ENCODE data around the gene PPP1R14C. TPM values are rescaled to one million over a fixed set of nuclear protein-coding genes. Genes with fewer than 3 reads are reported as not detected.

The PPP1R14C gene
- total and polyA plus RNA-seq, 2 donors (not counting 3 experiments of a cell fraction or from before 2014, with no cell fraction given) = not detected

DNA sequence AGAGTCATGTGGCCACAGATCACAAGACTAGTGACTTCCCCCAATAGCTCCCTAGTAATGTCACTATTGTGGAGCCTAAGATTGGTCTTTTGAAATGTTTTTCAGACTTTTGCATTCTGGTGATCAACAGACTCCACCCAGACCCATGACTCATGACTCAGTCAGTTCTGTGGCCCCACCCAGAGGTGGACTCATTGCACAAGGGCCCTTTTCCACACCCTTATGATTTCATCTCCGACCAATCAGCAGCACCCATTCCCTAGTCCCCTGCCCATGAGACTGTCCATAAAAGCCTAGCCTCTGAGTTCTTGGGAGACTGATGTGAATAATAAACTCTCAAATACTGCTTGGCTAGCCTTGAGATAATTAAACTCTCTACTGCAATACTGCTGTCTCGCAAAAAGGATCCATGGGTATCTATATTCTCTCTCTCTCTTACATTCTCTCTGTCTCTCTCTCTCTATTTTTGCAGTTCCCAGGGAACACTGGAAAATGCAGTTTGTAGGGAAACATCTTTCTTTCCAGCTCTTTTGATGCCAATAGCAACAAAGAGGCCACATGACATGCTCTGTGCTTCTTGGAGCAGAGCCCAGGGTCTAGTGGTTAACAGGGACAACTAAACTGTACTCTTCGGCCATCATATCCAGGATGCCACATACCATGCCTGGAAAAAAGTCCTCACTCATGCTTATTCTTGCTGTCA, 154.6 kb downstream of the PPP1R14C start:
- no peak overlapping the region for H3K4me3 ChIP-seq (replicated peaks in 1 of 3; ENCODE audit: insufficient read depth in 1 of 3, low read depth in 1 of 3, low read length in 3 of 3)
- ChIA-PET POLR2A (no interaction called here), CTCF (interaction anchor here (1.3 kb wide), 1 partner anchor 37 kb away, joined by 4 read pairs; no protein-coding TSS in a partner anchor)
- H3K9ac ChIP-seq (replicated peaks; ENCODE audit: extremely low read depth, insufficient read depth, low read length) = no peak overlapping the region
- no peaks in the 10 kb centered on the region for H4K20me1 ChIP-seq (replicated peaks; ENCODE audit: control insufficient read depth, extremely low read depth, insufficient read depth, low read length)
- no peaks in the 10 kb centered on the region for H3K9me1 ChIP-seq (replicated peaks; ENCODE audit: control insufficient read depth, extremely low read depth, insufficient read depth, low read length)
- no peak for DNase-seq (ENCODE audit: low read depth, low spot score)
- H3K79me2 ChIP-seq (ENCODE audit: control insufficient read depth, insufficient read depth, low read length) = no peaks in the 10 kb centered on the region
- H3K9me3 ChIP-seq (replicated peaks; ENCODE audit: control insufficient read depth, insufficient read depth, low read length) = no peaks in the 10 kb centered on the region
- no peak for TF ChIP-seq FOS (IDR thresholded peaks at IDR 0.05; ENCODE audit: borderline replicate concordance, insufficient read depth, low read length)
- no peak for TF ChIP-seq GATA2 (IDR thresholded peaks at IDR 0.05; ENCODE audit: insufficient read depth, insufficient read length, low read depth, low read length)
- TF ChIP-seq, protein P1, sequence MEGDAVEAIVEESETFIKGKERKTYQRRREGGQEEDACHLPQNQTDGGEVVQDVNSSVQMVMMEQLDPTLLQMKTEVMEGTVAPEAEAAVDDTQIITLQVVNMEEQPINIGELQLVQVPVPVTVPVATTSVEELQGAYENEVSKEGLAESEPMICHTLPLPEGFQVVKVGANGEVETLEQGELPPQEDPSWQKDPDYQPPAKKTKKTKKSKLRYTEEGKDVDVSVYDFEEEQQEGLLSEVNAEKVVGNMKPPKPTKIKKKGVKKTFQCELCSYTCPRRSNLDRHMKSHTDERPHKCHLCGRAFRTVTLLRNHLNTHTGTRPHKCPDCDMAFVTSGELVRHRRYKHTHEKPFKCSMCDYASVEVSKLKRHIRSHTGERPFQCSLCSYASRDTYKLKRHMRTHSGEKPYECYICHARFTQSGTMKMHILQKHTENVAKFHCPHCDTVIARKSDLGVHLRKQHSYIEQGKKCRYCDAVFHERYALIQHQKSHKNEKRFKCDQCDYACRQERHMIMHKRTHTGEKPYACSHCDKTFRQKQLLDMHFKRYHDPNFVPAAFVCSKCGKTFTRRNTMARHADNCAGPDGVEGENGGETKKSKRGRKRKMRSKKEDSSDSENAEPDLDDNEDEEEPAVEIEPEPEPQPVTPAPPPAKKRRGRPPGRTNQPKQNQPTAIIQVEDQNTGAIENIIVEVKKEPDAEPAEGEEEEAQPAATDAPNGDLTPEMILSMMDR (IDR thresholded peaks at IDR 0.05; ENCODE audit: extremely low read depth in 1 of 2, insufficient read depth in 1 of 2, low read depth in 1 of 2, low read length in 2 of 2) = no peak
- TF ChIP-seq EZH2 (IDR thresholded peaks at IDR 0.05; ENCODE audit: borderline replicate concordance, low read depth, low read length, severe bottlenecking) = no peak
- TF ChIP-seq MAX (IDR thresholded peaks at IDR 0.05; ENCODE audit: insufficient read depth, insufficient read length) = no peak
- no peak for TF ChIP-seq POLR2AphosphoS5 (IDR thresholded peaks at IDR 0.05; ENCODE audit: insufficient read depth, low read depth, low read length)
- no peak overlapping the region for H2AFZ ChIP-seq (ENCODE audit: low read depth, low read length)
- intact Hi-C loops (cut with micrococcal nuclease) = no loop called here
- no TSS peak for BruUV-seq (replicated peaks)
- FAIRE-seq = no peak
- no peaks in the 10 kb centered on the region for H3K36me3 ChIP-seq (ENCODE audit: control insufficient read depth in 2 of 2, extremely low read depth in 1 of 2, insufficient read depth in 2 of 2, low read length in 2 of 2)
- dilution Hi-C loops (cut with MboI; ENCODE audit: extremely low pct_ligation_motif_present, low sequenced_read_pairs) = no loop called here
- peaks cover 2 to 3% of the 10 kb centered on the region in 2 experiments for H3K27me3 ChIP-seq (ENCODE audit: control insufficient read depth in 2 of 2, insufficient read depth in 2 of 2, low read length in 2 of 2)
- no peaks in the 10 kb centered on the region for H3K4me1 ChIP-seq (ENCODE audit: control insufficient read depth, extremely low read depth, insufficient read depth, low read length)
- H3K4me2 ChIP-seq (ENCODE audit: insufficient read depth, low read length) = no peak overlapping the region
- H3K27ac ChIP-seq (ENCODE audit: insufficient read depth, low read depth, low read length) = no peak overlapping the region

Measured in endothelial cell of umbilical vein (primary cell).